ENCODE results near the gene METTL16. TPM values are rescaled to one million over a fixed set of nuclear protein-coding genes. Genes with fewer than 3 reads are reported as not detected.

METTL16 gene
- total RNA-seq, 1 experiment from 2014 or later, result 37.6 TPM

DNA sequence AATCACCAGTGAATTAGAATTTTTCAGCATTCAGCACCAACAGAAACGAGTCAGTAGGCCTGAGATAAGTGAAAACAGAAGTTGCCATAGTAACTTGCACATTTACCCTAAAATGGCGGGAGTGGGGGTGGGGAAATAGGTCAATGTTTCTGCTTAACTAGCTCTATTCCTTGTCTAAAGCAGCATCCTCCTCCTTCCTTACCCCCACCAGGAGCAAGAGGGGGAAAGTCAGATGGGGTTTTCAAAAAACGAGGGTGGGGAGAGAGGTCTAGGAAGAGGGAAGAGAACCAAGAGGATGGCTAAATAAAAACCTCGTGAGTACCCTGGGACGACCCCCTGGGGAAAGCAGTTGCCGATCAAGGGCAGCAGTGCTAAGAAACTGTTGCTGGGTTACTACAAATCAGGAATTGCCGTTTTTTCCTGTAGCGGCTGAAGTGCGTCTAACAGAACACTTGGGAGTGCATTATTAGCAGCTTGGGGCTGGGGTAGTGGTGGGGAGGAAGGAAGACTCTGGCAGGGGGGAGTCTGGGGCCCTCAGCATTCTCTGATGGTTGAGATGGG is 76.4 kb downstream of the METTL16 start:
- Histone ChIP-seq H3K4me2 (ENCODE audit: low read length) (no peak overlapping the region), H3K4me1 (ENCODE audit: control insufficient read depth in 1 of 2, insufficient read depth in 2 of 2, low read length in 2 of 2) (no peaks in the 10 kb centered on the region), H3K27ac (ENCODE audit: low read depth, low read length) (no peak overlapping the region), H3K9me3 (ENCODE audit: control insufficient read depth in 1 of 2, insufficient read depth in 1 of 2, low read depth in 1 of 2, low read length in 2 of 2) (no peaks in the 10 kb centered on the region), H4K20me1 (ENCODE audit: insufficient read depth) (no peaks in the 10 kb centered on the region), H3K9ac (ENCODE audit: low read length) (no peak overlapping the region), H3K4me3 (replicated peaks in 1 of 2; ENCODE audit: low read depth in 1 of 2, low read length in 2 of 2) (no peak overlapping the region), H3K79me2 (ENCODE audit: insufficient read depth, low read length) (peaks cover 18% of the 10 kb centered on the region), H3K36me3 (ENCODE audit: control insufficient read depth in 1 of 2, insufficient read depth in 2 of 2, low read length in 2 of 2) (peaks cover 9 to 29% of the 10 kb centered on the region in 2 experiments; a peak in 3 of 4 replicates), H3K9me2 (ENCODE audit: insufficient read depth) (no peaks in the 10 kb centered on the region), H2AFZ (ENCODE audit: low read depth, low read length, poor library complexity, severe bottlenecking) (no peak overlapping the region), H3K27me3 (ENCODE audit: insufficient read depth, low read length) (no peaks in the 10 kb centered on the region)
- DNase-seq (ENCODE audit: low read depth, low spot score), result no peak
- ChIA-PET POLR2A (no interaction called here), RAD21 (ENCODE audit: low non-redundant PET in 1 of 2, low total read pairs in 2 of 2, uncharacterized antibody in 2 of 2, unreplicated experiment in 2 of 2) (no interaction called here), CTCF (no interaction called here)
- BruUV-seq (replicated peaks), result no TSS peak
- TF ChIP-seq SRF (IDR thresholded peaks at IDR 0.05; ENCODE audit: low read depth), result no peak
- TF ChIP-seq SP1 (IDR thresholded peaks at IDR 0.05; ENCODE audit: low read depth), result no peak
- no peak for TF ChIP-seq EZH2phosphoT487 (IDR thresholded peaks at IDR 0.05; ENCODE audit: borderline replicate concordance)
- TF ChIP-seq FOSL1 (IDR thresholded peaks at IDR 0.05; ENCODE audit: low read depth), result no peak
- no peak for TF ChIP-seq RAD21 (IDR thresholded peaks at IDR 0.05; ENCODE audit: low read depth)
- TF ChIP-seq CEBPB (IDR thresholded peaks at IDR 0.05; ENCODE audit: low read depth), result no peak
- no peak for TF ChIP-seq YY1 (IDR thresholded peaks at IDR 0.05; ENCODE audit: extremely low read depth, insufficient replicate concordance, low read depth, low read length)
- TF ChIP-seq, protein P1, sequence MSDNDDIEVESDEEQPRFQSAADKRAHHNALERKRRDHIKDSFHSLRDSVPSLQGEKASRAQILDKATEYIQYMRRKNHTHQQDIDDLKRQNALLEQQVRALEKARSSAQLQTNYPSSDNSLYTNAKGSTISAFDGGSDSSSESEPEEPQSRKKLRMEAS (IDR thresholded peaks at IDR 0.05), result no peak
- TF ChIP-seq, protein P2, sequence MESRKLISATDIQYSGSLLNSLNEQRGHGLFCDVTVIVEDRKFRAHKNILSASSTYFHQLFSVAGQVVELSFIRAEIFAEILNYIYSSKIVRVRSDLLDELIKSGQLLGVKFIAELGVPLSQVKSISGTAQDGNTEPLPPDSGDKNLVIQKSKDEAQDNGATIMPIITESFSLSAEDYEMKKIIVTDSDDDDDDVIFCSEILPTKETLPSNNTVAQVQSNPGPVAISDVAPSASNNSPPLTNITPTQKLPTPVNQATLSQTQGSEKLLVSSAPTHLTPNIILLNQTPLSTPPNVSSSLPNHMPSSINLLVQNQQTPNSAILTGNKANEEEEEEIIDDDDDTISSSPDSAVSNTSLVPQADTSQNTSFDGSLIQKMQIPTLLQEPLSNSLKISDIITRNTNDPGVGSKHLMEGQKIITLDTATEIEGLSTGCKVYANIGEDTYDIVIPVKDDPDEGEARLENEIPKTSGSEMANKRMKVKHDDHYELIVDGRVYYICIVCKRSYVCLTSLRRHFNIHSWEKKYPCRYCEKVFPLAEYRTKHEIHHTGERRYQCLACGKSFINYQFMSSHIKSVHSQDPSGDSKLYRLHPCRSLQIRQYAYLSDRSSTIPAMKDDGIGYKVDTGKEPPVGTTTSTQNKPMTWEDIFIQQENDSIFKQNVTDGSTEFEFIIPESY (IDR thresholded peaks at IDR 0.05; ENCODE audit: extremely low read depth, insufficient replicate concordance, low read length), result no peak
- TF ChIP-seq ZFX (IDR thresholded peaks at IDR 0.05), result no peak
- no peak for TF ChIP-seq POLR2AphosphoS5 (IDR thresholded peaks at IDR 0.05; ENCODE audit: low read depth, low read length)
- intact Hi-C loops (cut with micrococcal nuclease), result no loop called here
- ATAC-seq, result no peak

Data from HCT116 (cell line).